Progenitor cell of endocrine pancreas (in vitro differentiated cells): ENCODE data around the gene ST14. TPM values are rescaled to one million over a fixed set of nuclear protein-coding genes. Genes with fewer than 3 reads are reported as not detected.
A peak's percentile ranks its signal among the peaks of the same experiment; 100 is the strongest.

Experiments used
- DNase-seq: peaks from one replicate; pipeline ENCODE4 v3.0.0; 2021; ENCODE audit warnings: low spot score; ENCODE audit not compliant: unreplicated experiment
- H3K27ac Mint-ChIP-seq: 2 replicates; pipeline ENCODE4 v1.8.0; 2021; ENCODE audit warnings: mild to moderate bottlenecking, moderate library complexity, mixed read lengths
- H3K27me3 Mint-ChIP-seq: 2 replicates; pipeline ENCODE4 v1.8.0; 2021; ENCODE audit warnings: mixed read lengths
- H3K36me3 Mint-ChIP-seq: 2 replicates; pipeline ENCODE4 v1.8.0; 2022; ENCODE audit warnings: mixed read lengths; ENCODE audit not compliant: insufficient read depth
- H3K4me1 Mint-ChIP-seq: 2 replicates; pipeline ENCODE4 v1.8.0; 2021; ENCODE audit warnings: low read depth, mixed read lengths
- H3K4me3 Mint-ChIP-seq: 2 replicates; pipeline ENCODE4 v1.8.0; 2021; ENCODE audit warnings: low read depth, mild to moderate bottlenecking, moderate library complexity, mixed read lengths
- H3K9me3 Mint-ChIP-seq: 2 replicates; pipeline ENCODE4 v1.8.0; 2021; ENCODE audit warnings: low read depth, mixed read lengths
- total RNA-seq: library from RNA; stranded (reverse); gene quantifications from 2 replicates; pipeline ENCODE4 v1.2.1, GENCODE V29; 2021
- TF ChIP-seq, protein P1 (sequence below): fragments of 200-600 bp; sonication (generic); IDR thresholded peaks from one replicate; pipeline ENCODE4 v1.5.0; 2021; ENCODE audit warnings: antibody characterized with exemption, mild to moderate bottlenecking; ENCODE audit not compliant: unreplicated experiment

The ST14 gene
- total RNA-seq, 1 donor from 2014 or later: 94.9 TPM

DNA sequence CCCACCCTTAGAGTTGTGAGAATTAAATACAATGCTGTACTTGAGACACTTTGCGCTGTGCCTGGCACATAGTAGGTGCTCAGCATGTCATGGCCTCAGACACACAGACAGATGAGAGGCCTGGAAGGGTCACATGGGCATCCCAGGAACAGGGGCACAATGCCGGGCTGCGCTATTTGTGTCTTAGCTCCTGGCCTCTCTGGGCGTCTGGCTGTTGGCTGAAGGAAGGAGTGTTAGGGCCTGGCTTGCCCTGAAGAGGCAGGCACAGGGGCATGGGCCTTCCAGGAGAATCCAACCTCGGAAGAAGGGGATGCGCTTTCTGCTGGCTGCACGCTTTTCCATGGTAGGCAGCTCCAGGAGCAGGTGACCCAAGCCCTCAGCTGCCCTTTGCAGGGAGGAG is 41.4 kb downstream of the ST14 start:
- H3K36me3 Mint-ChIP-seq: peaks cover 40% of the 10 kb centered on the region
- no peaks in the 10 kb centered on the region for H3K27me3 Mint-ChIP-seq
- peaks cover 6% of the 10 kb centered on the region for H3K9me3 Mint-ChIP-seq
- H3K4me3 Mint-ChIP-seq: no peak overlapping the region
- H3K4me1 Mint-ChIP-seq: no peaks in the 10 kb centered on the region
- no peak for DNase-seq
- H3K27ac Mint-ChIP-seq: no peak overlapping the region
- TF ChIP-seq, protein P1, sequence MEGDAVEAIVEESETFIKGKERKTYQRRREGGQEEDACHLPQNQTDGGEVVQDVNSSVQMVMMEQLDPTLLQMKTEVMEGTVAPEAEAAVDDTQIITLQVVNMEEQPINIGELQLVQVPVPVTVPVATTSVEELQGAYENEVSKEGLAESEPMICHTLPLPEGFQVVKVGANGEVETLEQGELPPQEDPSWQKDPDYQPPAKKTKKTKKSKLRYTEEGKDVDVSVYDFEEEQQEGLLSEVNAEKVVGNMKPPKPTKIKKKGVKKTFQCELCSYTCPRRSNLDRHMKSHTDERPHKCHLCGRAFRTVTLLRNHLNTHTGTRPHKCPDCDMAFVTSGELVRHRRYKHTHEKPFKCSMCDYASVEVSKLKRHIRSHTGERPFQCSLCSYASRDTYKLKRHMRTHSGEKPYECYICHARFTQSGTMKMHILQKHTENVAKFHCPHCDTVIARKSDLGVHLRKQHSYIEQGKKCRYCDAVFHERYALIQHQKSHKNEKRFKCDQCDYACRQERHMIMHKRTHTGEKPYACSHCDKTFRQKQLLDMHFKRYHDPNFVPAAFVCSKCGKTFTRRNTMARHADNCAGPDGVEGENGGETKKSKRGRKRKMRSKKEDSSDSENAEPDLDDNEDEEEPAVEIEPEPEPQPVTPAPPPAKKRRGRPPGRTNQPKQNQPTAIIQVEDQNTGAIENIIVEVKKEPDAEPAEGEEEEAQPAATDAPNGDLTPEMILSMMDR: no peak

DNA sequence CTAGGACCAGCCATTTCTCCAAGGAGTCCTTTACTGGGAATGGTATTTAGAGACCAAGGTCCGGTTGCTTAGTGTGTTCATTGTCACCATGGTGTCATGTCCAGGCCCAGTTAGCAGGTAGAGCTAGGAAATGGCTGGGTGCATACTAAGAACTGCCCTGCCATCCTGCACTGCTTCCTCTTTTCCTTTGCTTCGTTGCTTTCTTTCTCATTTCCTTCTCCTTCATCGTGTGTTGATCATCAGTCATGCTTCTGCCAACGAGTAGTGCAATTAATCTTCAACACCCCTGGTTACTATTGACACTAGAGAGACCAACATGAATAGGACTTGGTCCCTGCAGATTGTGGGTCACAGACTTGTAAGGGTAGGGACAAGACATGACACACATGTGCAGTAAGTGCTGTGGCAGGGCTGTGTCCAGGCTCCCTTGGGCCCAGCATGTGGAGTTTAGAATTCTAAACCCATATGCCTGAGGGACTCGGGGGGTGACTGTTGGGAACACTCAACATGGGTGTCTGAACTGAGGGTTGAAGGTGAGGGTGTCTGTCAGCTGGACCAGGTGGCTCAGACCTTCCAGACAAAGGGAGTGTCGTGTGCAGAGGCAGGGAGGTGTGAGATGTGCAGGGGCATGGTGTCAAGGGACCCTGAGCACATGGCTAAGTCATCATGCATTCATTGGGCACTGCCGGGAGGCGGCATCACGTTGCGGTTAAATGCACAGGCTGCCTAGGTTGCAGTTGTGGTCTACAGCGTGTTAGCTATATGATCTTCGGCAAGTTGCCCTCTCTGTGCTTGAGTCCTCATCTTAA is 42.6 kb downstream of the ST14 start:
- H3K4me1 Mint-ChIP-seq: no peaks in the 10 kb centered on the region
- TF ChIP-seq, protein P1: no peak
- peak overlapping the region; percentile 9 for H3K27ac Mint-ChIP-seq
- no peaks in the 10 kb centered on the region for H3K27me3 Mint-ChIP-seq
- peaks cover 36% of the 10 kb centered on the region for H3K36me3 Mint-ChIP-seq
- H3K9me3 Mint-ChIP-seq: peaks cover 6% of the 10 kb centered on the region
- no peak overlapping the region for H3K4me3 Mint-ChIP-seq
- DNase-seq: no peak

DNA sequence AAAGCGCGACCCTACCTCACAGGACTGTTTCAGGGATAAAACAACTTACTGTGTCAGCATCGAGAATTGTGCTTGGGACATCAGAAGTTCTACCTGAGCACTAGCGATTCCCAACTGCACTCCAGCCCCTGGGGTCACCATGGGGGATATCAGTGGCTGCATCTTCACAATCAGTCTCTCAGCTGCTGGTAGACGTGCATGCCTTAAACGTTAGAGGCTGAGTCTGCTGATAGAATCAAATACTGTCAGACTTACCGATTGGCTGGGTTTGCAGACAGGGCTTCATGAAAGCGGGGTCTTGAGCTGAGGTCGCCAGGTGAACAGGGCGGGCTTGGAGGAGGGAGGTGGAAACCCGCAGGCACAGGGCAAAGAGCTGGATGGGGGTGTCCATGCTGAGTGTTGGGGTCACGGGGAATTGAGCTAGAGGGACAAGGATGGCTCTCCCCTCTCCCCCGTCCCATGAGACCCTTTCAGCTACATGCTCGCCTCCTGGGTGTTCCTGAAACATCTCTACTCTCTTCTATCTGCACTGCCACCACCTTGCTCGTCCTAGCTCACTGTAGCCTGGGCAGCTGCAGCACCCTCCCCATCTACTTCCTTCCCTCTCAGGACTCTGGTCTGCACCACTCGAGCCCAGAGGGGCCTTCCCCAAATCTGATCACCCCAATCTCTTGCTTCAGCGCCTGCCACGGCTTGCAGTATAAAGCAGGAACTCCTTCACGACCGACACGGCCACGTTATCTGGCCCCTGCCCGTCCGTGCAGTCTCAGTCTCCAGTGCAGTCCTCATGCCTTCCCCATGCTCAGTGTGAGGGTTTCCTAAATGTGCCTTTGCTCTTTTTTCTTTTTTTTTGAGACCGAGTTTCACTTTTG is 43.5 kb downstream of the ST14 start:
- H3K27ac Mint-ChIP-seq: no peak overlapping the region
- peaks cover 6% of the 10 kb centered on the region for H3K9me3 Mint-ChIP-seq
- peaks cover 37% of the 10 kb centered on the region for H3K36me3 Mint-ChIP-seq
- H3K4me3 Mint-ChIP-seq: no peak overlapping the region
- DNase-seq: no peak
- TF ChIP-seq, protein P1: no peak
- H3K4me1 Mint-ChIP-seq: no peaks in the 10 kb centered on the region
- no peaks in the 10 kb centered on the region for H3K27me3 Mint-ChIP-seq

- no peak for DNase-seq
- TF ChIP-seq, protein P1: no peak
- Mint-ChIP-seq H3K4me1 (no peaks in the 10 kb centered on the region), H3K36me3 (peaks cover 36% of the 10 kb centered on the region), H3K9me3 (peaks cover 6% of the 10 kb centered on the region), H3K27me3 (no peaks in the 10 kb centered on the region), H3K4me3 (no peak overlapping the region), H3K27ac (no peak overlapping the region)
These were observed 44.5 kb downstream of the ST14 start for GRCh38 chr11:130203766-130204702.

- no peaks in the 10 kb centered on the region for H3K27me3 Mint-ChIP-seq
- no peaks in the 10 kb centered on the region for H3K4me1 Mint-ChIP-seq
- TF ChIP-seq, protein P1: no peak
- DNase-seq: no peak
- no peak overlapping the region for H3K27ac Mint-ChIP-seq
- H3K9me3 Mint-ChIP-seq: peaks cover 6% of the 10 kb centered on the region
- H3K36me3 Mint-ChIP-seq: peaks cover 36% of the 10 kb centered on the region
- H3K4me3 Mint-ChIP-seq: no peak overlapping the region
These were observed 45.1 kb downstream of the ST14 start for GRCh38 chr11:130204703-130205095.
